ENCODE data around the gene BRPF3. TPM values are rescaled to one million over a fixed set of nuclear protein-coding genes. Genes with fewer than 3 reads are reported as not detected.

The BRPF3 gene
- total RNA-seq, 1 donor from 2014 or later = 25.3 TPM

DNA sequence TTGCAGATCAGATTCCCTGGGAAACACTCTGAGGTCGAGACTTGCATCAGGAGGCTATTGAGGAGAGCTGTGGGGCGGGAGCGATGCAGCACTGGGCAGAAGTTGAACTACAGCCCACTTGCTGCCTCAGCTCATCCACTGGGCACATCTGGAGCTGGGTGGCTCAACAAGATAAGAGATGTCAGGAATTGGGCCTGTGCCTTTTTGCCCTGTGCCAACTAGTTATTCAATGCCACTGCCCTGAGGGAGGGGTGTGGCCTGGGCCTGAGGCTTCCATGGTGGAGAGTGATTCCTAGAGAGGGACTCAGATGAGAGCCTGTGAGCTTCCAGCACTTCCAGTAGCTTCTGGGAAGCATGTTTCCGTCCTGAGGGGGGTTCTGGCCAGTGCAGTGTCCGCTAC lies 32.7 kb downstream of the BRPF3 start:
- no peak for DNase-seq (ENCODE audit: low read depth)

DNA sequence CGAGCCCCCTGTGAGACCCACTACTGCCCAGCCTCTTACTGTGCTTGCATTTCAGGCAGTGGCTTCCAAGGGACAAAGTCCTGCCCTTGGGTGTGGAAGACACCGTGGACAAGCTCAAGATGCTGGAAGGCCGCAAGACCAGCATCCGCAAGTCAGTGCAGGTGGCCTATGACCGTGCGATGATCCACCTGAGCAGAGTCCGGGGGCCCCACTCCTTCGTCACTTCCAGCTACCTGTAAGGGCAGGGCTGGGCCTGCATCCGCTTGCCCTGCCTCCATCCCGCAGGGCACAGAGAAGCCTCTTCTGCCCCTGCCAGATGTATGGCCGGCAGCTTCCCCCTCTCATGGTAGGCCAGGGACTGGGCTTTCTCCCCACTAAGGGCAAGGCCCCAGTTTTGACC lies 33.8 kb downstream of the BRPF3 start:
- DNase-seq (ENCODE audit: low read depth) = no peak

DNA sequence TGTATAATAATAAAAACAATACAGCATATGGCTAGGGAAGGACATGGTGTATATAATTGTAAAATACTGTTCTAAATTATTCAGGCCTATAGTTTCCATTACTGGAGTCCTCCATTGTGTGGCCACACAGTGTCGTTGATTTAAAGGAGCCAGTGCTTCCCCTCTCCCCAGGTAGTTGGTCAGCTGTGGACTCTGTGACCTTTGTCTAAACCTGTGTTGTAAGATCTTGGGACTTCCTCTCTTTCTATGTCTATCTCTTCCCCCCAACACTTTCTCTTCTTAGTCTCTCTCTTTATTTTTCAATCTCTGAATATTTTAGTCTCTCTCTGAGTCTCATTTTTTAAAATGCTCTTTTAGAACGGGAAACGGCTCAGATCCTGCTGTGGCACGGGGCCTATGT lies 35.6 kb downstream of the BRPF3 start:
- no peak for DNase-seq (ENCODE audit: low read depth)

DNA sequence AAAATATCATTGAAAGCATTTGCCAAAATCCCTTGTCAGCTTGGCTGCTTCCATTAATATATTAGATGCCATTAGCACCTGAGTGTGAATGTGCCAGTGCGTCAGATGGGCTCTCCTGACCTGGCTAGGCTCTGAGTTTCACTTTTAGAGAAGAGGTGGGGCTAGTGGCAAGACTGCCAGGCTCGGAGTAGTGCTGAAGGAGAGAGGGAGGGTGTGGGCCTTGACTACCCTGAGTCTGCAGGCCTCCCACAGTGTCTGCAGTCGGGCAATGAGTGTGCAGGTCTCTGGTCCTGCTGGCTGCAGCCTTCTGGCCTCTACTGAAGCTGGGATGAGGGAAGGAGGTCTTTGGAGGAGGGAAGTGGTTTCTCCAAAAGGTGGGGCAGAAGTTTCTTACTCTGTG lies 38.8 kb downstream of the BRPF3 start:
- DNase-seq (ENCODE audit: low read depth) = peak; percentile 34

DNA sequence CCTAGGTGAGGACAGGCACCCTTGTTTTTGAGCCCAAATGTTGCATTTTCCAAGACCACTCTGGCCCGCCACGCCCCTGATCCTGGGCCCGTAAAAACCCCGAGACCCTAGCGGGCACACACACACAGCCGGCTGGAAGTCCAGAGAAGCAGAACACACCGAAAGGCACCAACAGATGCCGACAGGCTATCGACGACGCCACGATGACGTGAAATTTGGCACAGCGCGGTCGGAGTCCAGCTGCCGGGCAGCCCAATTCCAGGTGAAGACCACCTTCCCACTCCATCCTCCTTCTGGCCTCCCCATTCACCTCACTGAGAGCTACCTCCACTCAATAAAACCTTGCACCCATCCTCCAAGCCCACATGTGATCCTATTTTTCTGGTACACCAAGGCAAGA lies 39.3 kb downstream of the BRPF3 start:
- no peak for DNase-seq (ENCODE audit: low read depth)

DNA sequence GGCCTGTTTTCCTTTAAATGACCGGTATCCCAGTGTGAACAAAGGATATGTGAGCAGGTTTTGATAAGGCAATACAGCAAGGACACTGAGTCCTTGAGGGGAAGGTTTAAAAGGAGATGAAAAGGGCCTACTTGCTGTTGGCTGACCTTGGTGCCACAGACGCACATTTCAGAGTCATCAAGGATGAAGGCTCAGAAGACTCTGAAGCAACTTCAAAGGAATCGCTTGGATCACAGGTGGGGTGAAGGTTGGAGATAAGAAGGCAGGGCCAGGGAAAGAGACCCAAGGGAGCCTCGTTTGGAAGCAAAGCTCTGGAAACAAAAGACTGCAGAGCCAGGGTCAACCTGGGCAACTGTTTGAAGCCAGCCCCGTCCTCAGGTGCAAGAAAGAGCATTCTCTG lies 43.2 kb downstream of the BRPF3 start:
- DNase-seq (ENCODE audit: low read depth) = no peak

DNA sequence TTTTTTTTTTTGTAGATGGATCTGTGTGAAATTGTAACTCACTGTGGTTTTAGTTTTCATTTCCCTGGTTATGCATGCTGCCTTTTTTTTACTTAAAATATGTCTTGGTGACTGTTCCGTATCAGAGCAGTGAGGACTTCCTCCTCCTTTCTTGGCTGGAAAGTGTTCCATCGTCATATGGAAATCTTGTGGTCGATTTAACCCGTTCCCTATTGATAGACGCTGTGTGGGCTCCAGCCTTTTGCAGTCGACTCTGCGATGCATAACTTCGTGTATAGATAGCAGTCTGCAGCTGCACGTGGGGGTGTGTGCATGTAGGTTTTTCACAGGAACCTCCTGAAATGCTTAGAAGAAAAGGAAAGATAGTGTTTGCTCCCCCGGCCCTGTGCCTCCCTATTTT lies 45.2 kb downstream of the BRPF3 start:
- no peak for DNase-seq (ENCODE audit: low read depth)

DNA sequence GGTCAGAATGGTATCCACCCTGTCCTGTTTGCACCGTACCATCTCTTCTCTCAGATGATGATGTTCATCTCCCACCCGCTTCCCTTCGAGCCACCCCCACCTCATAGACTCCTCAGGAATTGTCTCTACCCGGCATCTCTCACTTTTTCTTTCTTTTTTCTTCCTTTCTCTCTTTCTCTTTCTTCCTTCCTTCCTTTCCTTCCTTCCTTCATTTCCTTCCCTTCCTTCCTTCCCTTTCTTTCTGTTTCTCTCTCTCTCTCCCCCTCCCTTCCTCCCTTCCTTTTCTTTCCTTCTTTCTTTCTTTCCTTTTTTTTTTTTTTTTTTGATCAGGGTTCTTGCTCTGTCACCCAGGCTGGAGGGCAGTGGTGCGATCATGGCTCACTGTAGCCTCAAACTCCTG lies 45.6 kb downstream of the BRPF3 start:
- no peak for DNase-seq (ENCODE audit: low read depth)

DNA sequence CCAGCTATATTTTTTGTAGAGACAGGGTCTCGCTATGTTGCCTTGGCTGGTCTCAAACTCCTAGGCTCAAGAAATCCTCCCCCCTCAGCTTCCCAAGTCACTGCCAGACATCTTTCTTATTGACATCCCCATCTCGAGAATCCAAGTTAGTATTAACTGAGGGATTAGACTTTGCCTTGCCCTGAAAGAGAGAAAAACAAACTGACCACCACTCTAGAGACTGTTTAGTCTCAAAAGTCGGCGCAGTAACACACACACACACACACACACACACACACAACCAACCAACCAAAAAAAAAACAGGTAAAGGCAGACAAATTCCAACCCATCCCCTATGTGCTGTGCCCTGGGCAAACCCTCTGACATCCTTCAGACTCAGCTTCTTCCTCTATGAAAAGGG lies 46.1 kb downstream of the BRPF3 start:
- no peak for DNase-seq (ENCODE audit: low read depth)

DNA sequence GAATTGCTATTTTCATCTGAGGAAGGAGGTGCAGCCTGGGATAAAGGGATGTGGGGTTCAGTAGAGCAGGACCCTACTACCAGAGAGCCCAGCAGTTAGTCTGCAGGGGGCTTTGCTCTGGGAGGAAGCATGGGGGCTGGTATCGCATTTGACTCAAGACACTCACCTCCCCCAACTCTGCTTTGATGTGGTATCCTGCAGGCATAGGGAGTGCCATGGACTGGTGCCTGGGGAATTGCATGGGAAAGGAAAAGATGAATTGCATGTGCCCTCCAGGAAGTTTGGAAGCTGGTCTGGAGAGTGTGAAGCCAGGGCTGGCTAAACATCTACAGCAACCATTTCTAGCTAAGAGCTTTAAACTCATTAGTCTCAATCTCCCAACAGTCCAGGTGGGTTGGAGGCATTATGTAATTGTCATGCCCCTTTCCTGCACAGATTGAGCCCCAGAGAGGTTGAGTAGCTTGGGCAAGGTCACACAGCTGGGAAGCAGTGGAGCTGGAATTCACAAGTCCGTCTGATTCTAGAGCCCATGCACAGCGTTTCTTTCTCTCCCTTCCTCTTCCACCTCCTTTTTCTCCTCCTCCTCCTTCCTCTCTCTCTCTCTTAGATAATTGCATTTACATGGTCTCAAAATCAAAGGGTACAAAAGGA lies 47.1 kb downstream of the BRPF3 start:
- no peak for DNase-seq (ENCODE audit: low read depth)

DNA sequence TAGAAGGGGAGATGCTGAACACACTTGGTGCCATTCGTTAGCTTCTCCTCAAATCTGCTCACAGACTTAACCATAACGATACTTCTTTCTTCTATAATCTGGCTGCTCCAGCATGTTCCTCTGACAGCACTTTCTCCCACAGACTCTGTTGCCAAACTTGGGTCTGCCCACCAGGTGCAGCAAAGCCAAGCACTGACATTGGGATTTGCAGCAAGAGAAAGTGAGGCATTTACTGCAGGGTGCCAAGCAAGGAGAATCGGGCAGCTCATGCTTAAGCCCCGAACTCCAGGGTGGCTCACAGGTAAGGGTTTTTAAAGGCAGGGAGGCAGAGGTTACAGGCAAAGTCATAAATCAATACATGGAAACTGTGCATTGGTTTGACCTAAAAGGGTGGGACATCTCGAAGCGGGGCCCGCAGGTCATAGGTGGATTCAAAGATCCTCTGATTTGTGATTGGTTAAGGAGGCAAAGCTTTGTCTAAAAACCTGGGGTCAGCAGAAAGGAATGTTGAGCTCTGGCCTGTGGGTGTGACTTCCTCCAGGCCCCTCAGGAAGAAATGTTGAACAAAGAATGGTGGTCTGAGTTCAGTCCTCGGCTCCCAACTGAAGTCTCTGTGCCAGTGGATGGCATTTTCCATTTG lies 48.2 kb downstream of the BRPF3 start:
- DNase-seq (ENCODE audit: low read depth) = peak; percentile 35

DNA sequence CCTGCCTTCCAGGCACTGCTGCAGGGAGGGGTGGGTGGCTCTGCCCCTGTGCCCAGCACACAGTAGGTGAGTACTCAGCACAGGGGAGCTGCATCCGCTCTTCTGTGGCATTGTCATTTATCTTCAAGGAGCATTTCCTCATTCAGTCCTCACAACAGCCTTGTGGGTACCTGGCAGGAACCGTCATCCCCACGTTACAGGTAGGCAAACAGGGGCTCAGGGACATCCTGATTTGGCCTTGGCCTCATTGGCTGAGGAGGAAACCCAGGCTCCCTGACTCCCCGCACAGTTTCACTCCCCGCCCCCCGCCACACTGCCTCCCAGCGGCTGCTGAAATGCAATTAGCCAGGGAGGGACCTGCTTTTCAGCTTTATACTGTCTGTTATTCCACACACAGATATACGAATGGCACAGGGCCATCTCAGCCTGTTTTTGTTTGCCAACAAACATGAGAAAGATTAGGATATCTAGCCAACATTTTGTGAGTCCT lies 49.1 kb downstream of the BRPF3 start:
- DNase-seq (ENCODE audit: low read depth) = no peak

DNA sequence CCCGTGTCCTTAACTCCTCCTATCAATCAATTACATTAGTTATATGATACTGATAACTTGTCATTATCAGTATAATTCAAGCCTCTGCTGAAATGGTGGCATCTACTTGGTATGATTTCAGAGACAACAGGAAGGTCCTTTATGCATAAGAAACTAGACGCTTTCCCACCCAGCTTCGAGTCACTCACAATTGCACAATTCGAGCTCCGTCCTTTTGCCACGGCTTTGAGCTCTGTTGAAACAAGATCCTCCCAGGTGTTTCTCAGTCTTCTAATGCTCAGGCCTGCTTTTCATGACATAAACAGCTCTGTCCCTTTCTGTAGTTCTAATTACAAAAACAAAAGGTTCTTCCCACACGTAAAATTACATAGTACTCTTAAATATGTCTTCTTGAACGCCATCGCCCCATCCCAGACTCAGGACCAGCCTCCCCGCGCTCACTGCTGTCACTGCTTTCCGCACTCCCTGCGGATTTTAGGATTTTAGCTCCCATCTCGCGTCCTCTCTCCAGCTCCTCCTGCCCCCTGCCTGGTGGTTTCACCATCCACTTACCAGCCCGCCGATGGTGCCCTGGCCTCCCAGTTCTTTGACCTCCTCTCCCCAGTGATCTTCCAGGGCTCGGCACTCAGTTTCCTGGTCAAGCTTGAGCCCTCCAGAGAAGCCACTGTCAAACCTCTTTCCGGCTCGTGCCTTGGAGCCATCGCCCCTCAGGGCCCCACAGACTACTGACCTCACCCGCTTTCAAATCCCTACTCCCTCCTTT lies 50.1 kb downstream of the BRPF3 start:
- DNase-seq (ENCODE audit: low read depth) = peak; percentile 36

DNA sequence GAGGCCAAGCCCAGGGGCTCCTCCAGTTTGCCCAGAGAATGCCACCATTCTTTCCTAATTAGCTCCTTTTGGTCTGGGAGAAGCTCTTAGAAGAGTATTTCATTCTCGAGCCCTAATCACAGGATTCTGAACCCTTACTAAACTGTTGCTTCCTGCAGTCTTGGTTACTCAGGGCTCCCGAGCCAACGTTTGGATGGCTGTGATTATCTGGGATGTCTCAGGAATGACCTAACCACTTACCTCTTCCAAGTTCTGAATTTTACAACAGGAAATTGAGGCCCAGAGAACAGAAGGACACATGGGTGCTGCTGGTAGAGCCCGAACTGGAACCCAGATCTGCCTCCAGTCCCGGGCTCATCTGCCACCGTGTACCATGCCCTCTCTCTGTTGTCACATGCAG lies 51.1 kb downstream of the BRPF3 start:
- DNase-seq (ENCODE audit: low read depth) = no peak

DNA sequence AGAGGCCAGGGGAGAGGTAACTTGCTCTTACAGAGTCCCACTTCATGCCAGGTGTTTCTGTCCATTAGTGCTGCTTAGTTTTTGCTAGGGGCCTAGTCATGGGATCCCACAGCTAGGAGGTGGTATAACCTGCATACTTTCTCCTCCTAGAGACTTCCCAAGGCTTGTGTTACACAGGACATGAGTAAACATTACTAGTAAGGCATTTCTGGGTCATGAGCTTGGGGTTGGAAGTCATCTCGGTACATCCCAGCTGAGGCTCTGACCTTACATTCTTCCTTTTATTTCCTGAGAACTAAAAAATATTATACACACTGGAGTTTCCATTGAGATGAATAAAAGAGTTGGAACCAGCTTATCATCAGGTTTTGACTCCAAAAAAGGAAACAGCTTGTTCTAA lies 52.4 kb downstream of the BRPF3 start:
- DNase-seq (ENCODE audit: low read depth) = peak; percentile 83

DNA sequence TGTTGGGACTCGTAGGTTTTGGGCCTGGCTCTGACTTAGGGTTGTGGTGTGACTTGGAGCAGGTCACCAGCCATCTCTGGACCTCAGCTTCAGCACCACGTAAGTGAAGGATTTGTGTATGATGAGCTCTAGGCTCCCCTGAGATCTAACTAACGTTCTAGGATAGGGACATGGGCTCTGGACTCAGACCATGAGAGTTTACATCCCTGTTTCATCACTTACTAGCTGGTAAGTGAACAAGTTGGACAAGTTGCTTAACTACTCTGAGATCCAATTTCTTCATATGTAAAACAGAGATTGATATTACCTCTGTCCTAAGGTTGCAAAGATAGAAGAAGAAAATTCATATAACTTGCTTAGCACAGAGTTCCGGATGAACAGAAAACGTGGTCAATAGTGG lies 53.0 kb downstream of the BRPF3 start:
- no peak for DNase-seq (ENCODE audit: low read depth)

DNA sequence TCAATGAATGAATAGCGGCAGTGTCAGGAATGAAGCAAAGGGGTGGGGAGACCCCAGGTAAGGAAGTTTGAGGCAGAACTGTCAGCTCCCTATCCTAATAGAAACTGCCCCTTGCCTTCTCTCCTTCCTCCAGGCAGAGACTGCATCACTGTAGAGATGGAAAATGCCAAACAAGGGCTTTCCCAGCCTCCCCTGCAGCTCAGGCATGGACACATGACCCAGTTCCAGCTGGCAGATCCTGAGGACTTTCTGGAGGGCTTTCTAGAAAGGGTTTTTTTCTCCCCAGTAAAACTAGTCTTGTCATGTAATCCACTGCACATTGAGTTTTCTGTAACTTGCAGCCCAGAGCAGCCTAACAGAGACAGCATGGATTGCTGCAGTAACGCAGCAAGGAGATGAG lies 55.5 kb downstream of the BRPF3 start:
- DNase-seq (ENCODE audit: low read depth) = no peak

DNA sequence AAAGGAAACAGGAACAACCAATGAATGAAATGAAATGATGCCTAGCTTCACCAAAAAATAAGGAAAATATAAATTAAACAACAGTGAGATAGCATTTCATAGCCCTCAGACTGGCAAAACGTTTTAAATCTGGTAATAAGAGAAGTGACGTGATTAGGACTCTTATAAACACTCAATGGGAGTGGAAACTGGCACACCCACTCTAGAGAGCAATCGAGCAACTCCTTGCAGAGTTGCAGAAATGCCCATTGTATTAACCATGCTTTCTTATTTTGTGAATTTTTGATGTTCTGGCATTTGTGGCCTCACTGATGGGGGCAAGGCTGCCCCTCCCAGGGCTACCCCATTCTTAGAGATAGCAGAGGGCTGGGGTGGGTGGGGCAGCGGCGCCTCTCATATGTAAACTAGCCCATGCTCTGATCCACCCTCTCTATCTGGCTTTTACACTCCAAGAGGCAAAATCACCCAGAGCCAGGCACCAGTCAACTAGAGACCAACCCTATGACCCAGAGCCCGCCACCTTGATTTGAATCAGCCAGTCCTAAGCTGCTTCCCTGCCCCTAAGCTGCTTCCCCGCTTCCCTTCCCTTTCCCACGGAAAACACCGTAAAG lies 67.0 kb downstream of the BRPF3 start:
- DNase-seq (ENCODE audit: low read depth) = no peak

DNA sequence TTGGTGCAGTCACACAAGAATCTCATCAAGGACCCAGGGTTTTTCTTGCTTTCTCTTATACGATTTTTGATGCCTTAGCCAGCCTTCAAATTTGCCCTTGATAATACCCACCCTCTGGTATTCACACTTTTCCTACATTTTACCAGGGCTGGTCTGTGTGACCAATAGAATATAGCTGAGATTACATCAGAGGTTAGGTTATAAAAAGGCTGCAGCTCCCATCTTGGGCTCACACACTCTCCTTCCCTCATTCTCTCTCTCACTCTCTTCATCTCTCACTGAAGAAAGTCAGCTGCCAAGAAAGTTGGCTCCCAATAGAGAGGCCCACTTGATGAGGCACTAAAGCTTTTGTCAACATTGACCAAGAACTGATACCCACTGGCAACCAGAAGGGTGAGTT lies 69.2 kb downstream of the BRPF3 start:
- no peak for DNase-seq (ENCODE audit: low read depth)

DNA sequence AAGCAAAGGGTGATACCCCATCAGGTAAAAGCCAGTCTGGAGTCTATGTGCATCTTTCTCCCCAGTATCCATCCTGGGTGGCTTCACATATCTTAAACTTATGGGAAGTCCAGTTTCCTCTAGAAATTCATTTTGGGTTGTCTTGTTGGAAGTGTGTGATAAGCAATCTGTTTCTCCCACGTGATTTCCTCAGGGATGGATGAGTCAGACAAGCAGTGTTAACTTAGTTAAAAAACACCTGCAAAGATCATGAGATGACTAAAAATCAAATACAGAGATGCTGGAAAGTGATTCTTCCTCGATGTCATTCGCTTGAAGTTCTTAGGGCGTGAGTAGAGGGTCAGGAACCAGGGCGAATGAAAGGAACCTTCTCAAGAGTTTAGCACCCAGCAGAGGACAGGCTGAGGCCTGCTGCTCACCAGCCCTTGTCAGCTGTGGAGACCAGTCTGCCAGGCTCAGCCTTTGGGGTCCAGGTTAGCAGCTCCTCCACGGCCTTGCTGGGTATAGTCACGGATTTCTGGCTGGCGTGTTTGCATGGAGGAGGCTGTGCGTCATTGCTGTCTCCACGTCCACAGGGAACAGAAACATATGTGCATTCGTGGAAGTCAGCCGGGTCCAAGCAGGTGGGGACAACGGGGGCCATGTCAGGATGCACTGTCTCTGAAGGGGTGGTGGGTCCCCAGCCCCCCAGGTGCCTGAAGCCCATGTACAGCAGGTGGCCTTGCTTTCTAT lies 70.5 kb downstream of the BRPF3 start:
- no peak for DNase-seq (ENCODE audit: low read depth)

DNA sequence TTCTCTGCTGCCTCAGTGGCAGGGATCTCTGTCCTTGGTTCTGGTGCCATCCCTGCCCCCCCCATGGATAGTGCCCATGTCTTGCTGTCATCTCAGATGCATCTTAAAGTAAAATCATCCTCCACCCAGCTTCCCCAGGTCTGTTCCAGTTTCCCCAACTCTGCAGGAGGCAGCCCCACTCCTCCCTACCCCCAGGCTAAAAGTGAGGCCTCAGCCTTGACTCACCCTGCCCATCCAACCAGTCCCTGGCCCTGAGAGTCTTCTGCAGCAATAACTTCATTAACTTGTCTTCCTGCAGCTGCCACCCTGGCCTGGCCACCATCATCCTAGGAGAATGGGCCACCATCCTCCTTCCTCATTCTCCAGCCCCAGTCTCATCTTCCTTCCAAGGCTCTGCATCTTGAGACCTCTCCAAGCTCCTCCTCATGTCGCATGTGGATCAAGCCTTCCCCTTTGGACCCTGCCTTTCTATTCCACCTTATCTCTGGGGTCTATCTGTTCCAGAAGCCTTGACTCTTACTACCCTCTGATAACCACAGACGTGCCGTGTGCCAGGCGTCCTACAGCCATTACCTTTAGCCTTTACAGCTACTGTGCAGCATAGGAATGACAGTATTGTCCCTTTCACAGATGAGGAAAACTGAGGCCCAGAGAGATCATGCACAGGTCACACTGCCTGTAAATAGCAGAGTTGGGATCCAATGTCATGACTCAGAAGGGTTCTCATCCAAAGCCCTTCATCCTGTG lies 71.4 kb downstream of the BRPF3 start:
- DNase-seq (ENCODE audit: low read depth) = no peak

All from renal cortical epithelial cell (primary cell).